Nephron (organoid): ENCODE data around the gene CADPS.

Source experiments
- H3K27ac Mint-ChIP-seq, 3 experiments: 2 replicates each; pipeline ENCODE4 v1.8.0; 2020; ENCODE audit warnings: mixed read lengths in 3 of 3, mild to moderate bottlenecking in 2 of 3, moderate library complexity in 1 of 3
- H3K27me3 Mint-ChIP-seq: 2 replicates; pipeline ENCODE4 v1.8.0; 2021; ENCODE audit warnings: low read depth, mild to moderate bottlenecking, moderate library complexity, mixed read lengths
- H3K36me3 Mint-ChIP-seq: 2 replicates; pipeline ENCODE4 v1.8.0; 2020; ENCODE audit warnings: low read depth, mixed read lengths
- H3K4me1 Mint-ChIP-seq: 2 replicates; pipeline ENCODE4 v1.8.0; 2020; ENCODE audit warnings: mixed read lengths
- H3K4me3 Mint-ChIP-seq, 3 experiments: 2 replicates each; pipeline ENCODE4 v1.8.0; 2020; ENCODE audit warnings: mild to moderate bottlenecking in 3 of 3, mixed read lengths in 3 of 3, moderate library complexity in 2 of 3
- H3K9me3 Mint-ChIP-seq: 2 replicates; pipeline ENCODE4 v1.8.0; 2020; ENCODE audit warnings: mixed read lengths
- CTCF ChIP-seq, 3 experiments: fragments of 200-600 bp; sonication (generic); IDR thresholded peaks; one replicate each; pipeline ENCODE4 v1.5.0; 2021; ENCODE audit warnings: antibody characterized with exemption in 3 of 3; ENCODE audit not compliant: unreplicated experiment in 3 of 3

The CADPS gene

GRCh38 chr3:62636235-62636826, 238.9 kb downstream of the CADPS start:
- no peak for TF ChIP-seq CTCF (IDR thresholded peaks at IDR 0.05; ENCODE audit: unreplicated experiment in 3 of 3)
- H3K9me3 Mint-ChIP-seq = no peaks in the 10 kb centered on the region
- no peak overlapping the region for H3K27ac Mint-ChIP-seq
- no peaks in the 10 kb centered on the region for H3K36me3 Mint-ChIP-seq
- H3K27me3 Mint-ChIP-seq = peaks cover 28% of the 10 kb centered on the region
- no peaks in the 10 kb centered on the region for H3K4me1 Mint-ChIP-seq
- no peak overlapping the region for H3K4me3 Mint-ChIP-seq

- no peak for TF ChIP-seq CTCF (IDR thresholded peaks at IDR 0.05; ENCODE audit: unreplicated experiment in 3 of 3)
- Mint-ChIP-seq H3K9me3 (no peaks in the 10 kb centered on the region), H3K27me3 (peaks cover 34% of the 10 kb centered on the region), H3K36me3 (no peaks in the 10 kb centered on the region), H3K4me1 (no peaks in the 10 kb centered on the region), H3K27ac (no peak overlapping the region), H3K4me3 (no peak overlapping the region)
Measured at GRCh38 chr3:62632510-62633294, 242.5 kb downstream of the CADPS start.

GRCh38 chr3:62631488-62631887, 243.7 kb downstream of the CADPS start:
- no peak overlapping the region for H3K4me3 Mint-ChIP-seq
- TF ChIP-seq CTCF (IDR thresholded peaks at IDR 0.05; ENCODE audit: unreplicated experiment in 3 of 3) = no peak
- H3K36me3 Mint-ChIP-seq = no peaks in the 10 kb centered on the region
- no peaks in the 10 kb centered on the region for H3K9me3 Mint-ChIP-seq
- no peaks in the 10 kb centered on the region for H3K4me1 Mint-ChIP-seq
- no peak overlapping the region for H3K27ac Mint-ChIP-seq
- H3K27me3 Mint-ChIP-seq = peaks cover 31% of the 10 kb centered on the region

- Mint-ChIP-seq H3K9me3 (no peaks in the 10 kb centered on the region), H3K27me3 (peaks cover 26% of the 10 kb centered on the region), H3K4me1 (no peaks in the 10 kb centered on the region), H3K36me3 (no peaks in the 10 kb centered on the region), H3K4me3 (no peak overlapping the region), H3K27ac (no peak overlapping the region)
- TF ChIP-seq CTCF (IDR thresholded peaks at IDR 0.05; ENCODE audit: unreplicated experiment in 3 of 3) = no peak
Measured at GRCh38 chr3:62630664-62631063, 244.6 kb downstream of the CADPS start.

- Mint-ChIP-seq H3K36me3 (no peaks in the 10 kb centered on the region), H3K9me3 (no peaks in the 10 kb centered on the region), H3K27ac (no peak overlapping the region), H3K27me3 (peaks cover 19% of the 10 kb centered on the region), H3K4me3 (no peak overlapping the region), H3K4me1 (no peaks in the 10 kb centered on the region)
- no peak for TF ChIP-seq CTCF (IDR thresholded peaks at IDR 0.05; ENCODE audit: unreplicated experiment in 3 of 3)
Measured at GRCh38 chr3:62625268-62625667, 249.9 kb downstream of the CADPS start.

- TF ChIP-seq CTCF (IDR thresholded peaks at IDR 0.05; ENCODE audit: unreplicated experiment in 3 of 3) = no peak
- Mint-ChIP-seq H3K4me1 (no peaks in the 10 kb centered on the region), H3K27me3 (peaks cover 19% of the 10 kb centered on the region), H3K4me3 (no peak overlapping the region), H3K27ac (no peak overlapping the region), H3K36me3 (no peaks in the 10 kb centered on the region), H3K9me3 (no peaks in the 10 kb centered on the region)
Measured at GRCh38 chr3:62624185-62624584, 251.0 kb downstream of the CADPS start.
